Activated naive CD4-positive, alpha-beta T cell treated with anti-CD3 and anti-CD28 coated beads, Interleukin-2, amount 50 U/mL, for 72 hours (primary cell): Measurements from ENCODE around the gene CARD11. TPM values are rescaled to one million over a fixed set of nuclear protein-coding genes. Genes with fewer than 3 reads are reported as not detected.

ENCODE experiments used
- ATAC-seq, 2 donors: fragments of 150-1000 bp; cut with Tn5 transposase; 2 replicates each; pipeline ENCODE4 v1.10.0; 2021; ENCODE audit warnings: mild to moderate bottlenecking in 2 of 2, moderate library complexity in 2 of 2
- DNase-seq, 2 donors: peaks; one replicate each; pipeline ENCODE4 v3.0.0; 2021 to 2022; ENCODE audit warnings: low spot score in 2 of 2
- H3K27ac Mint-ChIP-seq, 2 donors: one replicate each; pipeline ENCODE4 v1.8.0; 2022; ENCODE audit warnings: mild to moderate bottlenecking in 2 of 2, mixed read lengths in 2 of 2
- H3K36me3 Mint-ChIP-seq, 2 donors: one replicate each; pipeline ENCODE4 v1.8.0; 2022; ENCODE audit warnings: mixed read lengths in 2 of 2
- H3K9me3 Mint-ChIP-seq, 2 donors: one replicate each; pipeline ENCODE4 v1.8.0; 2022; ENCODE audit warnings: mixed read lengths in 2 of 2
- total RNA-seq, 2 donors: library from RNA; stranded (reverse); gene quantifications; one replicate each; pipeline ENCODE4 v1.2.3, GENCODE V29; 2022

Gene CARD11
- total RNA-seq, 2 donors from 2014 or later = 83.3 to 131 TPM

- H3K27ac Mint-ChIP-seq = peak overlapping the region; percentile 85 to 90
- DNase-seq (no peak), ATAC-seq (no peak)
- peaks cover 10 to 64% of the 10 kb centered on the region in 2 donors for H3K36me3 Mint-ChIP-seq
- peaks cover 0 to 9% of the 10 kb centered on the region in 2 donors for H3K9me3 Mint-ChIP-seq
Observed at GRCh38 chr7:2984091-2984490, 59.6 kb downstream of the CARD11 start.

GRCh38 chr7:2983586-2983985, 60.1 kb downstream of the CARD11 start:
- ATAC-seq = no peak
- Mint-ChIP-seq H3K9me3 (peaks cover 0 to 8% of the 10 kb centered on the region in 2 donors), H3K36me3 (peaks cover 9 to 62% of the 10 kb centered on the region in 2 donors), H3K27ac (peak overlapping the region; percentile 85 to 90)
- DNase-seq = no peak

GRCh38 chr7:2982831-2983230, 60.8 kb downstream of the CARD11 start:
- H3K9me3 Mint-ChIP-seq = peaks cover 0 to 4% of the 10 kb centered on the region in 2 donors
- peak in 1 of 2 donors; percentile 35 for ATAC-seq
- H3K36me3 Mint-ChIP-seq = peaks cover 5 to 56% of the 10 kb centered on the region in 2 donors

GRCh38 chr7:2982401-2982800, 61.3 kb downstream of the CARD11 start:
- no peak for DNase-seq
- ATAC-seq = no peak
- Mint-ChIP-seq H3K36me3 (peaks cover 5 to 57% of the 10 kb centered on the region in 2 donors), H3K27ac (peak overlapping the region; percentile 85 to 96), H3K9me3 (peaks cover 0 to 4% of the 10 kb centered on the region in 2 donors)

More at GRCh38 chr7:2982831-2983230, 60.8 kb downstream of the CARD11 start:
- H3K27ac Mint-ChIP-seq = peak overlapping the region; percentile 85 to 96
- DNase-seq = peak in 1 of 2 donors; percentile 51

GRCh38 chr7:2981103-2981480, 62.6 kb downstream of the CARD11 start:
- Mint-ChIP-seq H3K36me3 (peaks cover 5 to 57% of the 10 kb centered on the region in 2 donors), H3K27ac (peak overlapping the region; percentile 65 to 88), H3K9me3 (peaks cover 0 to 4% of the 10 kb centered on the region in 2 donors)
- DNase-seq (no peak), ATAC-seq (no peak)

- DNase-seq = no peak
- Mint-ChIP-seq H3K36me3 (peaks cover 5 to 61% of the 10 kb centered on the region in 2 donors), H3K27ac (peak overlapping the region; percentile 84 to 88)
Observed at GRCh38 chr7:2980401-2981102, 63.1 kb downstream of the CARD11 start.

GRCh38 chr7:2979951-2980350, 63.7 kb downstream of the CARD11 start:
- H3K36me3 Mint-ChIP-seq = peaks cover 5 to 65% of the 10 kb centered on the region in 2 donors
- H3K27ac Mint-ChIP-seq = peak overlapping the region; percentile 84 to 88
- ATAC-seq = no peak
- H3K9me3 Mint-ChIP-seq = peaks cover 0 to 4% of the 10 kb centered on the region in 2 donors
- DNase-seq = no peak

More at GRCh38 chr7:2980401-2981102, 63.1 kb downstream of the CARD11 start:
- H3K9me3 Mint-ChIP-seq = peaks cover 0 to 4% of the 10 kb centered on the region in 2 donors
- no peak for ATAC-seq

GRCh38 chr7:2979201-2979631, 64.5 kb downstream of the CARD11 start:
- no peak for ATAC-seq
- peaks cover 5 to 60% of the 10 kb centered on the region in 2 donors for H3K36me3 Mint-ChIP-seq

GRCh38 chr7:2978408-2978807, 65.3 kb downstream of the CARD11 start:
- peaks cover 0 to 4% of the 10 kb centered on the region in 2 donors for H3K9me3 Mint-ChIP-seq
- DNase-seq (peak; percentile 90 to 91), ATAC-seq (peak; percentile 91 to 92)
- H3K27ac Mint-ChIP-seq = peak overlapping the region; percentile 88 to 97
- H3K36me3 Mint-ChIP-seq = peaks cover 5 to 55% of the 10 kb centered on the region in 2 donors

More at GRCh38 chr7:2979201-2979631, 64.5 kb downstream of the CARD11 start:
- DNase-seq = no peak
- H3K27ac Mint-ChIP-seq = peak overlapping the region; percentile 88 to 97
- peaks cover 0 to 4% of the 10 kb centered on the region in 2 donors for H3K9me3 Mint-ChIP-seq

GRCh38 chr7:2975821-2976371, 67.8 kb downstream of the CARD11 start:
- no peak for DNase-seq
- peaks cover 0 to 46% of the 10 kb centered on the region in 2 donors for H3K36me3 Mint-ChIP-seq
- H3K9me3 Mint-ChIP-seq = no peaks in the 10 kb centered on the region
- no peak for ATAC-seq
- H3K27ac Mint-ChIP-seq = peak overlapping the region in 1 of 2 donors; percentile 44

- DNase-seq = peak in 1 of 2 donors; percentile 34
- H3K9me3 Mint-ChIP-seq = no peaks in the 10 kb centered on the region
- peaks cover 0 to 31% of the 10 kb centered on the region in 2 donors for H3K36me3 Mint-ChIP-seq
- no peak for ATAC-seq
- H3K27ac Mint-ChIP-seq = peak overlapping the region in 1 of 2 donors; percentile 29
Observed at GRCh38 chr7:2974093-2974819, 69.4 kb downstream of the CARD11 start.

- no peaks in the 10 kb centered on the region for H3K9me3 Mint-ChIP-seq
- ATAC-seq (no peak), DNase-seq (peak in 1 of 2 donors; percentile 33)
- peak overlapping the region in 1 of 2 donors; percentile 26 for H3K27ac Mint-ChIP-seq
- H3K36me3 Mint-ChIP-seq = peaks cover 0 to 28% of the 10 kb centered on the region in 2 donors
Observed at GRCh38 chr7:2972835-2973161, 70.9 kb downstream of the CARD11 start.

GRCh38 chr7:2971914-2972834, 71.5 kb downstream of the CARD11 start:
- Mint-ChIP-seq H3K9me3 (peaks cover 0 to 4% of the 10 kb centered on the region in 2 donors), H3K27ac (peak overlapping the region in 1 of 2 donors; percentile 26), H3K36me3 (peaks cover 0 to 32% of the 10 kb centered on the region in 2 donors)
- DNase-seq = peak in 1 of 2 donors; percentile 43
- no peak for ATAC-seq

- DNase-seq = no peak
- no peak for ATAC-seq
- H3K9me3 Mint-ChIP-seq = peaks cover 2 to 13% of the 10 kb centered on the region in 2 donors
- H3K36me3 Mint-ChIP-seq = peaks cover 11 to 40% of the 10 kb centered on the region in 2 donors
- H3K27ac Mint-ChIP-seq = no peak overlapping the region
Observed at GRCh38 chr7:2970861-2971260, 72.8 kb downstream of the CARD11 start.

- ATAC-seq (no peak), DNase-seq (no peak)
- H3K36me3 Mint-ChIP-seq = peaks cover 17 to 40% of the 10 kb centered on the region in 2 donors
- H3K27ac Mint-ChIP-seq = no peak overlapping the region
- peaks cover 6 to 18% of the 10 kb centered on the region in 2 donors for H3K9me3 Mint-ChIP-seq
Observed at GRCh38 chr7:2970307-2970664, 73.4 kb downstream of the CARD11 start.
